ENCODE data around the gene ANKRD63. TPM values are rescaled to one million over a fixed set of nuclear protein-coding genes. Genes with fewer than 3 reads are reported as not detected.

Gene ANKRD63
- total and polyA plus RNA-seq, 5 experiments from 2014 or later: 0.20 to 0.31 TPM; not detected in 3

DNA sequence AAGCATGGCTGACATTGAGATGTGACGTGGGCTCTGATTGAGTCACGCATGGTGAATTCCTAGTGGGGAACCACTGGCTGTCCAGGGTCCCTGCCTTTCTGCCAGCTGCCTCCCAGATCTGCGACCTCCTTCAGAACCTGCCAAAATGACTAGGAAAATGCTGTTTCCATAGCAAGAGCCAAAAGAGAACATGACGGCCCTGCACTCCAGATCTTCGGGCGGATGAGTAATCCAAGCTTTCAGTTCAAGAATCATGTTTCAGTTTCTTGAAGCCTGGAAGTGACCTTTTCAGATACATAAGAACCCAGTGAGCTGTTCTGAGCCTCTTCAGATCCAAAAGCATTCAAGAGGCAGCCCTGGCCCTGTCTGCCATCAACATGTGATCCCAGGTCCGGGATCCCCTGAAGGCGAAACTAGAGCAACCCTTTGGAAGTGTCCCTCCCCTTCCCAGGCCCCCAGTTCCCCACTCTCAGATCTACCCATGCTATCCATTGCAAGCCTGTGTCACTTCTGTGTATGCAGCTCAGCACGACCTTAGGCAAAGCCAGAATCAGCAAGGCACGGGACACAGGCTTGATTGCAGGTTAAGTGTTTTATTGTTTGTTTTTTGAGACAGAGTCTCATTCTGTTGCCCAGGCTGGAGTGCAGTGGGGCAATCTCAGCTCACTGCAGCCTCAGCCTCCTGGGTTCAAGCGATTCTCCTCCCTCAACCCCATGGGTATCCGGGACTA, 19.7 kb downstream of the ANKRD63 start:
- POLR2A ChIA-PET: no interaction called here
- no peak overlapping the region for H3K4me3 Mint-ChIP-seq
- H3K36me3 Mint-ChIP-seq: no peaks in the 10 kb centered on the region
- ATAC-seq (no peak), DNase-seq (no peak)
- H3K27me3 Mint-ChIP-seq: peaks cover 0 to 1% (median 0%) of the 10 kb centered on the region in 5 donors
- H3K27ac Mint-ChIP-seq: no peak overlapping the region
- H3K4me1 Mint-ChIP-seq: no peaks in the 10 kb centered on the region
- H3K9me3 Mint-ChIP-seq: no peaks in the 10 kb centered on the region

DNA sequence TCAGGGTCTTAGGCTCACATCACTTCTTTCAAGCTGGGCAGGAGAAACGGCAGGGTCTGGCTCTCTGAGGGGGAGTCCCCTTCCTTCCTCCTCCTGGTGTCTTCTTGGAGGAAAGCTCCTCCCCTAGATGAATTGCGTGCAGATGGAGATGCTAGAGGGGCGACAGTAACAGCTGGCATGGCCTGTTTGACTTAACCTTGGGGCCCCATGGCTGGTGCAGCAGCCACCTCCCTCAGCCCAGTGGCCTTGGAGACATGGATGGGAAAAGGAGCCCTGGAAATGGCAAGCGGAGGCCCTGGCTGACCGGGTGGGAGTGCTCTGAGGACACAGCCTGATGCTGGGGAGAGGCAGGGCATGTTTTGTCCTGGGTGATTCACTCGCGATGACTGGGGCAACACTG, 23.8 kb downstream of the ANKRD63 start:
- Mint-ChIP-seq H3K4me1 (peaks cover 0 to 4% (median 0%) of the 10 kb centered on the region in 4 donors), H3K27me3 (peaks cover 1 to 18% (median 8%) of the 10 kb centered on the region in 5 donors), H3K27ac (no peak overlapping the region), H3K9me3 (no peaks in the 10 kb centered on the region), H3K4me3 (no peak overlapping the region), H3K36me3 (no peaks in the 10 kb centered on the region)
- POLR2A ChIA-PET: no interaction called here
- ATAC-seq (no peak), DNase-seq (no peak)

DNA sequence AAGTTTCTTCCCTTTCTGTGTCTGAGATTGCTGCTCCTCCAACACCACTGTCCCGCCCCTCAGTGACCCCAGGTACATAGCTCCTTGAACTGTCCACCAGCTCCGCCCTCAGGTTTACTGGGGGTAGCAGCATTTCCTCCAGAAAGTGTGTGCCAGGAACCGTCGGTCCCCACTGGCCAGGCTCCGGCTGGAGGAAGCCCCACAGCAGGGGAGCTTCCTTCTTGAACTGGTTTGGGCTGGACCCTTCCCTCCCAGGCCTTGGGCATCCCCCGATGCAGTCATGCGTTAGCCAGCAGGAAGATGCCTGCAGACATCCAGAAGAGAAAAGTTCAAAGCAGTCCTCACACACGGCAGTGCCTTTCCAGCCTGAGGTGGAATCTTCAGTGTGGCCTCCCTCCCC, 24.3 kb downstream of the ANKRD63 start:
- ATAC-seq: no peak
- Mint-ChIP-seq H3K4me3 (no peak overlapping the region), H3K9me3 (peaks cover 0 to 2% (median 0%) of the 10 kb centered on the region in 9 donors), H3K27me3 (peaks cover 5 to 22% (median 12%) of the 10 kb centered on the region in 5 donors), H3K4me1 (peaks cover 0 to 6% (median 1%) of the 10 kb centered on the region in 4 donors), H3K27ac (no peak overlapping the region), H3K36me3 (no peaks in the 10 kb centered on the region)
- POLR2A ChIA-PET: interaction anchor here (1.0 kb wide), 1 partner anchor 164 kb away, joined by 3 read pairs; no protein-coding TSS in a partner anchor
- no peak for DNase-seq

DNA sequence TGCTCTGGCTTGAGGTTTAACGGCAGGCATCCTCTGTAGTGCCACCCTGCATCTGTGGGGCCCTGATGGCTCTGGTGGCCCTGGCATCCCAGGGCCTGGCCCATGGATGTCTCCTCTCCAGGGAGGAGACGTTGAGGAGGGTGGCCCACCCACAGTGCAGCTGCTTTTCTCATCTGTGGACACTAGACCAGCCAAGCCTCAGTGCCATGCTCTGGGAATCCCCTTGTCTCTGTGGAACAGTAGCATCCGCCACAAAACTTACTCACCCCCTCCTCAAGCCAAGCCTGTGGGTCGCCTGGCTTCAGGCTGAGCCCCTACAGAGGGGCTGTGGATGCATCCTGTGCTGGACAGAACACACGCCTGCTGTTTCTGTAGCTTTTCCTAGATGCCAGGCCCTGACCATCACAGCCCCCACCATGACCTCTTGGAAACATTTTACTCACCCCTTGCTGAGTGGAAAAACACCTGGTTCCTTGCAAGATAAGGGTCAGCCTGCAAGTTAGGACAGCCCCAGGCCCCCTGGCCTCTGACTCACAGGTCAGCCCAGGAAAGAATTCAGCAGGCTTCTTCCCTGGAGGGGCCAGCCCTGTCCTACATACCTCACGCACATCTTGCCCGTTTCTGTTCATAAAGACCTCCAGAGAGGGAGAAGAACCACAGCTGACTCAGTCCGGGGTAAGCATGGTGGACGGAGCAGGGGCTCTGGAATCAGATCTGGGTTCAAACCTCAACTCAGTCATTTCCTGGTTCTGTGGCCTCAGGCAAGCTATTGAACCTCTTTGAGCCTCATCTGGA, 25.0 kb downstream of the ANKRD63 start:
- Mint-ChIP-seq H3K27me3 (peaks cover 6 to 28% (median 17%) of the 10 kb centered on the region in 5 donors), H3K27ac (peak overlapping the region in 2 of 10 donors; percentile 63 to 87), H3K4me1 (peaks cover 1 to 9% (median 6%) of the 10 kb centered on the region in 4 donors), H3K9me3 (peaks cover 0 to 2% (median 0%) of the 10 kb centered on the region in 9 donors), H3K36me3 (no peaks in the 10 kb centered on the region), H3K4me3 (no peak overlapping the region)
- no peak for ATAC-seq
- DNase-seq: no peak
- POLR2A ChIA-PET: interaction anchor here (1.0 kb wide), 1 partner anchor 165 kb away, joined by 3 read pairs; no protein-coding TSS in a partner anchor

DNA sequence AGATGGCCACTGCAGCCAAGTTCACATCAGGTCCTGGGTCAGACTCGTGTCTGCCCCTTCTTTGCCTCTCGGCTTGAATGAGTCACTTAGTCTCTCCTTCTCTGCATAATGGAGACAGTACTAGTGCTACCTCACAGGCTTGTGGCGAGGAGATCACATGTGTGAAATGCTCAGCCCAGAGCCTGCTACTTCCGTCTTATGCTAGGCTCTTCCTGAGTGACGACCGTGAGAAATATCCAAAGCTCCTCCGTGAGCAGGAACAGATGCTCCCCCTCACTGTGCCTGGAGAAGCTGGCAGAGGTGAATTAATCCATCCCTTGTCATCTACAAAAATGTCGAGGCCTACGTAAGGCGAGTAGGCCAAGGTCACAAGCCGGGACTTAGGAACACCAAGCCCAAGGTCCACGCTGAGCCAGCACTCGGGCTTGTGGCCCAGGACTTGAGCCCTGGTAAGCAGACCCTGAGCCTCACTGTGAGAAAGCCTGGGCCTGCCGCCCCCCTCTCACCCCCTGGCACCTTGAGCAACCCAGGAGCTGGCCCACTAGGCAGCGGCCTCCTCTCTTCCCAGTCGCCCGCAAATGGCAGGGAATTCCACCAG, 26.1 kb downstream of the ANKRD63 start:
- peak overlapping the region in 2 of 10 donors; percentile 47 to 84 for H3K27ac Mint-ChIP-seq
- H3K36me3 Mint-ChIP-seq: no peaks in the 10 kb centered on the region
- H3K4me1 Mint-ChIP-seq: peaks cover 1 to 9% (median 6%) of the 10 kb centered on the region in 4 donors
- peaks cover 0 to 2% (median 0%) of the 10 kb centered on the region in 9 donors for H3K9me3 Mint-ChIP-seq
- DNase-seq: no peak
- peak overlapping the region in 1 of 10 donors; percentile 52 for H3K4me3 Mint-ChIP-seq
- peaks cover 6 to 33% (median 18%) of the 10 kb centered on the region in 5 donors for H3K27me3 Mint-ChIP-seq
- POLR2A ChIA-PET: no interaction called here
- no peak for ATAC-seq

DNA sequence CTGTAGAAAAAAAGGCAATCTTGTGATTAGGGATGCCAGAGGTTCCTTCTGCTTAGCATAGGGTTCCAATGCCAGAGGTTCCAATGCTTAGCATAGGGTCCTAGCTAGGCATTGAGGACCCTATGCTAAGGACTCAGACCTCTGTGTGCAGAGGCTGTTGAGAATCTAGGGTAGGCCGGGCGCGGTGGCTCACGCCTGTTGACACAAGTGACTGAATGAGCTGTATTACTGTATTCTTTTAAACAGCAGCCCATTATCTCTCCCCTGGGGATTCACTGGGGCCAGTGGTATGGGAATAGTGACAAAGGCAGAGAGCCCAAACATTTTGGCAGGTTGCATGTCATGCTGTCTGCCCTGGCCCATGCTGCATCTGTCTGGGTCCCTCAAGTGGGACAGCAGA, 27.8 kb downstream of the ANKRD63 start:
- H3K27me3 Mint-ChIP-seq: peaks cover 8 to 44% (median 27%) of the 10 kb centered on the region in 5 donors
- H3K36me3 Mint-ChIP-seq: no peaks in the 10 kb centered on the region
- peaks cover 0 to 2% (median 0%) of the 10 kb centered on the region in 9 donors for H3K9me3 Mint-ChIP-seq
- POLR2A ChIA-PET: no interaction called here
- no peak for DNase-seq
- H3K4me1 Mint-ChIP-seq: peaks cover 1 to 9% (median 6%) of the 10 kb centered on the region in 4 donors
- no peak overlapping the region for H3K27ac Mint-ChIP-seq
- H3K4me3 Mint-ChIP-seq: no peak overlapping the region
- ATAC-seq: no peak

DNA sequence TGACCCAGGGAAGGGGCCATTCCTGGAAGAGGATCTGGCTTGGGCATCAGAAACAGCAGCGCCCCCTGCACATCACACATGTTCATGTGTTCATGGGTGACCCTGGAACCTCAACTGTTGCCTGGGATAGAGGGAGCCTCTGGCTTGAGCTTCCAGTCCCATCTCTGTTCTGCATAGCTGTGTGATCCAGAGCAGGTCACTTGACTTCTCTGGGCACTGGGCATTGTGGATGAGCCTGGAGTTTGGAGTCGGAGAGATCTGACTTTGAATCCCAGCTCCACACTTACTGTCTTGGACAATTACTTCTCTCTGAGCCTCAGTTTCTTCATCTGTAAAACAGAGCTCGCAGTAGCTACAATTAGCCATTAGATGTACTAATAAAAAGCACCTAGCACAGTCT, 28.4 kb downstream of the ANKRD63 start:
- Mint-ChIP-seq H3K27ac (no peak overlapping the region), H3K27me3 (peaks cover 8 to 47% (median 27%) of the 10 kb centered on the region in 5 donors), H3K36me3 (no peaks in the 10 kb centered on the region), H3K4me3 (peak overlapping the region in 1 of 10 donors; percentile 84), H3K4me1 (peaks cover 1 to 9% (median 6%) of the 10 kb centered on the region in 4 donors), H3K9me3 (peaks cover 0 to 2% (median 0%) of the 10 kb centered on the region in 9 donors)
- no peak for DNase-seq
- POLR2A ChIA-PET: no interaction called here
- no peak for ATAC-seq

DNA sequence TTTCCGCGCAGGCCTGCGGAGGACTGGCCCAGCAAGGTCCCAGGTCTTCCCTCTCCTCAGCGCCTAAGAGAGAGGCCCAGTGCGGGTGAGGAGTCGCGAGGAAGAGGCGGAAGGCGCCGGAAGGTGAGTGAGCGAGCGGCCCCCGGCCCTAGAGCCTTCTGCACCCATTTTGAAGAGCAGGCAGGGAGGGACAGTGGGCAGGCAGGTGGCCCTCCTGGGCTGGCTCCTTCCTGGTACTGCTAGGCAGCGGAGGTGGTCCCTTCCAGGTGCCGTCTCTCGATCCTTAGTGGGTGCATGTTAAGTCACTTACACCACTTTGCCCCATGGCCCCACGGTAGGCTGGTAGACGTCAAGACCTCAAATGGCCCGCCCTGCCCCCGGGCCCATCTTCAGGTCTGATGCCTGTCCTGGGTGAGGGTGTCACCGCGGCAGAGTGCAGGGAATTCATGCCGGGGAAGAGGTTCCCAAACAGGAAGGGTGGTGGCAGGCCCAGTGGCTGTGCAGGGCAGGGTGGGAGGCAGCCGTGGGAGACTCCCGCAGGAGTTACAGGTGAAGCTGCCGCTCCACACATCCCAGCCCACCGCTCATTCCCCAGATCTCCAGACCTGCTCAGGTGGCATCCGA, 29.6 kb downstream of the ANKRD63 start:
- DNase-seq: peak in 1 of 10 donors; percentile 31
- POLR2A ChIA-PET: interaction anchor here (0.5 kb wide), 1 partner anchor 42 kb away, joined by 3 read pairs; no protein-coding TSS in a partner anchor
- H3K27me3 Mint-ChIP-seq: peaks cover 8 to 47% (median 27%) of the 10 kb centered on the region in 5 donors
- H3K27ac Mint-ChIP-seq: no peak overlapping the region
- H3K36me3 Mint-ChIP-seq: no peaks in the 10 kb centered on the region
- H3K9me3 Mint-ChIP-seq: peaks cover 0 to 2% (median 0%) of the 10 kb centered on the region in 9 donors
- peak; percentile 41 to 42 for ATAC-seq
- H3K4me3 Mint-ChIP-seq: peak overlapping the region; percentile 21 to 88 (median 74)
- H3K4me1 Mint-ChIP-seq: peaks cover 1 to 9% (median 6%) of the 10 kb centered on the region in 4 donors

DNA sequence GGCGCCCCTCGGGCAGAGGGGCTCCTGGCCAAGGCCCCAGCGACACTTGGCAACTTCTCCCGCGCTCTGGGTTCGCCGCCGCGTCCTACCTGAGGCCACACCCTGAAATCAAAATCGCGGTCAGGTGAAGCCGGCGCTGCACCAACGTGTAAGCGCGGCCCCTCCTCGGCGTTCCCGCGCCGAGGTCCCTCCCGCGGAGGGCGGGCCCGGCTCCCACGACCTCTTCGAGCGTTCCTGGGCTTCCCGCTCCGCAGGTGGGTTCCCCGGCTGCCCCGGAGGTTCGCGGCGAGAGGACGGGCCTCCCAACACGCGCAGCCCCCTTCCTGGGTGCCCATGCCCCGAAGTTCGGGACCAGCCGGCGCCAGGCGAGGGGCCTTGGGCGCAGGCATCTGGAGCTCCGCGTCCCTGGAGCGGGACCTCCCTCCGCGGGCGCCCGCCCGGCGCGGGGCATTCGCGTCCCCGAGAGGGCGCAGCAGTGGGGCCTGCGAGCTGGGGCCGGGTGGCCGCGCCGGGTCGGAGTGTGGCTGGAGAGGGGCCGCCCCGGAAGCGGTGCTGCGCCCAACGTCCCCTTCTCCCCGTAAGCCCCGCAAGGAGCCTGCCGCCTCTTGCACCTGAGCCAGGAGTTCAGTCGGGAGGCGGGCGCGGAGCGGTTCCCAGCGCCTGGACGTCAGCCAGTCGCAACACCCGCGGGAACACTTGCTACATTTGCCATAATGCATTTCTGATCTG, 30.3 kb downstream of the ANKRD63 start:
- Mint-ChIP-seq H3K9me3 (peaks cover 0 to 2% (median 0%) of the 10 kb centered on the region in 9 donors), H3K4me1 (peaks cover 1 to 9% (median 6%) of the 10 kb centered on the region in 4 donors), H3K36me3 (no peaks in the 10 kb centered on the region), H3K4me3 (peak overlapping the region; percentile 21 to 88 (median 74)), H3K27me3 (peaks cover 8 to 47% (median 27%) of the 10 kb centered on the region in 5 donors), H3K27ac (no peak overlapping the region)
- DNase-seq: peak in 1 of 10 donors; percentile 54
- peak; percentile 61 to 78 for ATAC-seq
- POLR2A ChIA-PET: no interaction called here

DNA sequence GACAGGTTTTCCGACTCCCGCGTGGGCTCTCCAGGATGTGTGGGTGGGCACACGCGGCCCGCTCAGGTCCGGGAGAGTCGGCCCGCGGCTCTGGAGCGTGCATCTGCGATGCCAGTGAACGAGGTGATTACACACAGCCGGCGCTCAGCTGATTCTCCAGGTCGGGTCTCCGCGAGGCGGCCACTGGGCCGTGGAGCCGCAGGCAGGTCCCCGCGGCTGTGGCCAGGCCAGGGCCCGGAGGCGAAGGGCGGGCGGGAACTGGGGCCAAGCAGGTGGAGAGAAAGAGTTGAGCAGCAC, 30.8 kb downstream of the ANKRD63 start:
- H3K4me1 Mint-ChIP-seq: peaks cover 1 to 9% (median 6%) of the 10 kb centered on the region in 4 donors
- ATAC-seq (no peak), DNase-seq (peak in 1 of 10 donors; percentile 30)
- H3K36me3 Mint-ChIP-seq: no peaks in the 10 kb centered on the region
- H3K4me3 Mint-ChIP-seq: peak overlapping the region in 5 of 10 donors; percentile 14 to 74 (median 54)
- peaks cover 0 to 2% (median 0%) of the 10 kb centered on the region in 9 donors for H3K9me3 Mint-ChIP-seq
- peaks cover 8 to 47% (median 27%) of the 10 kb centered on the region in 5 donors for H3K27me3 Mint-ChIP-seq
- H3K27ac Mint-ChIP-seq: no peak overlapping the region
- POLR2A ChIA-PET: no interaction called here

DNA sequence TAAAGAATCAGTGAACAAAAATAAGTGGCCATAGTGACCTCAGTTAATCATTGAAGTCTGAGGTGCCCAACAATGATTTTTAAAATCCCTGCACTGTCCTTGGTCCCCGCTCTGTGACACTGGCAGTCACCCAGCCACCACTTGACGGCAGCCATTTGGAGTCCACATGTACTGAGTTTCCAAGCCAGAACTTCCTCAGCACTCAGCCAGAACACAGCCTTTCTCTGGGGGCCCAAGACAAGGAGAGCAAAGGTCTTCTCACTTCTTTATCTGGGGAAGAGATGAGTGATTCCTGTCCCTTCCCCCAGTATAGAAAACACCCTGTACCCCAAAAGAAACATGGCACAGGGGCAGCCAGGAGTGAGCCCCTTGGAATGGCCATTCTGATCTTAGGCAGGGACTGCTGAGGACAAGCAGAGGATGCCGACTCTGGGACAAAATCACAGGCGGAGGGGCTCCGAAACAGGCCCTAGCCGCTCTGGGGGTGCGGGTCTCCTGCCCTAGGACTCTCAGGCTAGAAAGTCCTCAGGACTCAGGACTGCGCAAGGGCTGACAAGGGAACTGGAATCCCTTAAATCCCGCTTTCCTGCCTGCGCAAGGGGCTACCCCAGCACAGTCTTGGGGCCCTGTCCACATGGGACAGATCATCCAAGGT, 31.3 kb downstream of the ANKRD63 start:
- no peaks in the 10 kb centered on the region for H3K36me3 Mint-ChIP-seq
- POLR2A ChIA-PET: no interaction called here
- H3K4me3 Mint-ChIP-seq: peak overlapping the region in 9 of 10 donors; percentile 14 to 74 (median 58)
- H3K9me3 Mint-ChIP-seq: peaks cover 0 to 2% (median 0%) of the 10 kb centered on the region in 9 donors
- H3K4me1 Mint-ChIP-seq: peaks cover 1 to 8% (median 6%) of the 10 kb centered on the region in 4 donors
- H3K27ac Mint-ChIP-seq: no peak overlapping the region
- DNase-seq: peak in 1 of 10 donors; percentile 37
- H3K27me3 Mint-ChIP-seq: peaks cover 8 to 47% (median 27%) of the 10 kb centered on the region in 5 donors
- ATAC-seq: no peak

Measured in naive thymus-derived CD8-positive, alpha-beta T cell (primary cell).